ENCODE measurements around the gene GPAT2. TPM values are rescaled to one million over a fixed set of nuclear protein-coding genes. Genes with fewer than 3 reads are reported as not detected.
A peak's percentile ranks its signal among the peaks of the same experiment; 100 is the strongest.
"Not testable (repeated sequence)": the region's sequence is repeated elsewhere in the genome, so short reads cannot be mapped to it uniquely, and the experiment has no call there.

GPAT2 gene
- total and polyA plus RNA-seq, 2 of the 8 experiments (the other 6 are each of a cell fraction or from before 2014, with no cell fraction given), result 0.26 to 0.63 TPM

- H2AFZ ChIP-seq (ENCODE audit: low read length); H4K91ac ChIP-seq (replicated peaks; ENCODE audit: insufficient read length, low read length); H3K27ac ChIP-seq (ENCODE audit: low read depth, low read length); H3K9ac ChIP-seq (replicated peaks in 1 of 4; ENCODE audit: extremely low read depth in 1 of 4, low read depth in 3 of 4, low read length in 3 of 4); H4K8ac ChIP-seq (ENCODE audit: extremely low read depth, insufficient read depth, low read length); POLR2A ChIA-PET (ENCODE audit: partially characterized antibody); H3K4me3 ChIP-seq (ENCODE audit: extremely low read depth in 1 of 4, insufficient read depth in 2 of 4, low read depth in 3 of 4, low read length in 4 of 4); H2BK15ac ChIP-seq (ENCODE audit: low read length); CTCF ChIA-PET (ENCODE audit: partially characterized antibody); H2BK120ac ChIP-seq (replicated peaks; ENCODE audit: low read depth, low read length); H2BK20ac ChIP-seq (ENCODE audit: low read length); H3K14ac ChIP-seq (ENCODE audit: insufficient read length); H3K23me2 ChIP-seq (ENCODE audit: low read depth, low read length); H3K79me1 ChIP-seq (ENCODE audit: low read depth, low read length); H4K20me1 ChIP-seq (replicated peaks in 1 of 2; ENCODE audit: control insufficient read depth in 1 of 2, insufficient read depth in 2 of 2, low read length in 2 of 2); H3K9me3 ChIP-seq (ENCODE audit: insufficient read depth in 2 of 2, low read depth in 1 of 2, low read length in 1 of 2); H3K4me1 ChIP-seq (replicated peaks in 1 of 4; ENCODE audit: control insufficient read depth in 3 of 4, insufficient read depth in 4 of 4, low read length in 3 of 4); H3K27me3 ChIP-seq (replicated peaks in 1 of 4; ENCODE audit: control insufficient read depth in 3 of 4, extremely low read depth in 1 of 4, insufficient read depth in 3 of 4, low read length in 3 of 4); H3K23ac ChIP-seq (ENCODE audit: insufficient read length); H2BK12ac ChIP-seq (ENCODE audit: low read depth, low read length); H2BK5ac ChIP-seq (ENCODE audit: low read depth, low read length); H3K18ac ChIP-seq (ENCODE audit: extremely low read depth, low read length); H3K56ac ChIP-seq (replicated peaks; ENCODE audit: insufficient read length, low read depth, low read length); H3K36me3 ChIP-seq (ENCODE audit: control insufficient read depth in 2 of 4, insufficient read depth in 4 of 4, low read length in 3 of 4); FAIRE-seq; H4K5ac ChIP-seq (ENCODE audit: insufficient read length, low read depth, low read length); H3K4me2 ChIP-seq (ENCODE audit: insufficient read depth in 1 of 2, low read depth in 2 of 2, low read length in 2 of 2); H2AK5ac ChIP-seq (ENCODE audit: low read depth, low read length); H3K4ac ChIP-seq (replicated peaks; ENCODE audit: insufficient read length, low read depth, low read length); H3K79me2 ChIP-seq (ENCODE audit: control insufficient read depth in 1 of 2, insufficient read depth in 2 of 2, low read length in 2 of 2): not testable (repeated sequence)
- DNase-seq (ENCODE audit: low read depth in 1 of 2, low spot score in 2 of 2), result peak in 1 of 2 experiments; percentile 42
- 81% methylated on average over 3 of the region's 5 CpGs; no CpG with 5 or more reads in 1 of the 2 experiments for WGBS, 2 experiments (ENCODE audit: extremely low coverage in 1 of 2, insufficient coverage in 1 of 2, insufficient read length in 1 of 2, insufficient replicate concordance in 2 of 2, low coverage in 1 of 2, low lambda C conversion rate in 2 of 2, missing lambda C conversion rate in 1 of 2)
These were observed 27.8 kb upstream of the GPAT2 start for GRCh38 chr2:96062483-96062882.

- H3K4ac ChIP-seq (replicated peaks; ENCODE audit: insufficient read length, low read depth, low read length); H4K20me1 ChIP-seq (replicated peaks in 1 of 2; ENCODE audit: control insufficient read depth in 1 of 2, insufficient read depth in 2 of 2, low read length in 2 of 2); FAIRE-seq; H3K4me1 ChIP-seq (replicated peaks in 1 of 4; ENCODE audit: control insufficient read depth in 3 of 4, insufficient read depth in 4 of 4, low read length in 3 of 4); H3K79me1 ChIP-seq (ENCODE audit: low read depth, low read length); H2BK15ac ChIP-seq (ENCODE audit: low read length); H3K27ac ChIP-seq (ENCODE audit: low read depth, low read length); H3K9ac ChIP-seq (replicated peaks in 1 of 4; ENCODE audit: extremely low read depth in 1 of 4, low read depth in 3 of 4, low read length in 3 of 4); H3K27me3 ChIP-seq (replicated peaks in 1 of 4; ENCODE audit: control insufficient read depth in 3 of 4, extremely low read depth in 1 of 4, insufficient read depth in 3 of 4, low read length in 3 of 4); H3K79me2 ChIP-seq (ENCODE audit: control insufficient read depth in 1 of 2, insufficient read depth in 2 of 2, low read length in 2 of 2); POLR2A ChIA-PET (ENCODE audit: partially characterized antibody); H4K91ac ChIP-seq (replicated peaks; ENCODE audit: insufficient read length, low read length); H3K4me2 ChIP-seq (ENCODE audit: insufficient read depth in 1 of 2, low read depth in 2 of 2, low read length in 2 of 2); H4K8ac ChIP-seq (ENCODE audit: extremely low read depth, insufficient read depth, low read length); H3K4me3 ChIP-seq (ENCODE audit: extremely low read depth in 1 of 4, insufficient read depth in 2 of 4, low read depth in 3 of 4, low read length in 4 of 4); H3K18ac ChIP-seq (ENCODE audit: extremely low read depth, low read length); H3K23ac ChIP-seq (ENCODE audit: insufficient read length); H2BK120ac ChIP-seq (replicated peaks; ENCODE audit: low read depth, low read length); H3K56ac ChIP-seq (replicated peaks; ENCODE audit: insufficient read length, low read depth, low read length); H2BK20ac ChIP-seq (ENCODE audit: low read length); H4K5ac ChIP-seq (ENCODE audit: insufficient read length, low read depth, low read length); H3K9me3 ChIP-seq (ENCODE audit: insufficient read depth in 2 of 2, low read depth in 1 of 2, low read length in 1 of 2); H3K14ac ChIP-seq (ENCODE audit: insufficient read length); H2AK5ac ChIP-seq (ENCODE audit: low read depth, low read length); H3K23me2 ChIP-seq (ENCODE audit: low read depth, low read length); H2BK12ac ChIP-seq (ENCODE audit: low read depth, low read length); H3K36me3 ChIP-seq (ENCODE audit: control insufficient read depth in 2 of 4, insufficient read depth in 4 of 4, low read length in 3 of 4); H2BK5ac ChIP-seq (ENCODE audit: low read depth, low read length); H2AFZ ChIP-seq (ENCODE audit: low read length): not testable (repeated sequence)
- WGBS, 2 experiments (ENCODE audit: extremely low coverage in 1 of 2, insufficient coverage in 1 of 2, insufficient read length in 1 of 2, insufficient replicate concordance in 2 of 2, low coverage in 1 of 2, low lambda C conversion rate in 2 of 2, missing lambda C conversion rate in 1 of 2), result 91% methylated on average over 9 of the region's 9 CpGs; no CpG with 5 or more reads in 1 of the 2 experiments
- peak in 1 of 2 experiments; percentile 44 for DNase-seq (ENCODE audit: low read depth in 1 of 2, low spot score in 2 of 2)
- CTCF ChIA-PET (ENCODE audit: partially characterized antibody), result interaction anchor here (0.7 to 1.2 kb wide), 5 partner anchors 20 to 1661 kb away, joined by 3 read pairs; no protein-coding TSS in a partner anchor
These were observed 27.2 kb upstream of the GPAT2 start for GRCh38 chr2:96061901-96062300.
